HG03521 (cell line): ENCODE data around the gene FBLL1.
A peak's percentile ranks its signal among the peaks of the same experiment; 100 is the strongest.
"Not testable (repeated sequence)": the region's sequence is repeated elsewhere in the genome, so short reads cannot be mapped to it uniquely, and the experiment has no call there.

ENCODE experiments used
- ATAC-seq: cut with Tn5 transposase; IDR thresholded peaks from one replicate; pipeline ENCODE4 v1.9.1; 2021; ENCODE audit warnings: mild to moderate bottlenecking, moderate library complexity; ENCODE audit not compliant: unreplicated experiment

FBLL1 gene

DNA sequence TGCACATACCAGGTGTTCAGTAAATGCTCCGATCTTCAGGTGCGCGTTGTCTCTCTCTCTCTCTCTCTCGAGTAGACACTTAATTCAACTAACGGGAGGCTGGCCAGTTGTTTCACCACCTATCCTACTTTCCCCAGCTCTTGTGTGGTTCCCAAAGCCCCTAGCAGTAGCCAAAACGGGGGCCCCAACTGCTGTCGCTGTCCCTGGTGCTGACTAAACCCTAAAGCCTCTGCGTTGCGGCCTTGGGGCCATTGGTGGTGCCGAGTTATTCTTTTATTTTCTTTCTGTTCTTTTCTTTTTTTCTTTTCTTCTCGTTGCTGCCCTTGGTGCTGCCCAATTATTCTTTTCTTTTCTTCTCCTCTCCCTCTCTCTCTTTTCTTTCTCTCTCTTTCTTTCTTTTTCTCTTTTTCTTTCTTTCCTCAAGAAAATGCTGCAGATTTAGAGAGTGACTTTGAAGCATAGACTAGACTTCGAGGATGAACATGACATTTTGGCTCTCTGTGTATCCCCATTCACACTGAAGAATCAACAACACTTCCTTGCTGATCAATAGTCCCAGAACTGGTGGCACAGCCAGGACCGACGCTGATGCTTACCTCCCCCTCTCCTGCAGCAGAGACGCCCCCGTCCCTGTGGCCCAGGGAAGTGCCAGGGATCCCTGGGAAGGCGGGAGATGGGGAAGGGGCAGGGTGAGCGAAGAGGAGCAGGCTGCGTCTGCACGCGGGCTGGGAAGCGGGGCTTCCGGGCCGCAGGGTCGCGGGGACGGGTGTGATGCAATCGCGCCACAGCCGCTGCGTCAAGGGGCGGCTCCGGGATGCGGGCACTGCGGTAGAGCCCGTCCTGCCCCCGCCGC is at the start of gene FBLL1:
TSS of gene FBLL1 (plus strand) at position 785 of the 853 bp plus-strand sequence. CDS start 200 bp downstream, outside the sequence.
- no peak for ATAC-seq

DNA sequence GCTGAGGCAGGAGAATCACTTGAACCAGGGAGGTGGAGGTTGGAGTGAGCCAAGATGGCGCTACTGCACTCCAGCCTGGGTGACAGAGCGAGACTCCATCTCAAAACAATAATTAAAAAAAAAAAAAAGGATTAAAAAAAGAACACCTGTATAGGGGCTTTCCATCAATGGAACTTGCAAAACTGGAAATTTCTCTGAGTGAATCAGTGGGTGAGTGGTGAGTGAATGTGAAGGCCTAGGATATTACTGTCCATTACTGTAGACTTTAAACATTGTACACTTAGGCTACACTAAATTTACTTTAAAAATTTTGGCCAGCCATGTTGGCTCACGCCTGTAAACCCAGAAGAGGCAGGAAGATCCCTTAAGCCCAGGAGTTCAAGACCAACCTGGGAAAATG is 48.5 kb upstream of the FBLL1 start:
- ATAC-seq, result no peak

DNA sequence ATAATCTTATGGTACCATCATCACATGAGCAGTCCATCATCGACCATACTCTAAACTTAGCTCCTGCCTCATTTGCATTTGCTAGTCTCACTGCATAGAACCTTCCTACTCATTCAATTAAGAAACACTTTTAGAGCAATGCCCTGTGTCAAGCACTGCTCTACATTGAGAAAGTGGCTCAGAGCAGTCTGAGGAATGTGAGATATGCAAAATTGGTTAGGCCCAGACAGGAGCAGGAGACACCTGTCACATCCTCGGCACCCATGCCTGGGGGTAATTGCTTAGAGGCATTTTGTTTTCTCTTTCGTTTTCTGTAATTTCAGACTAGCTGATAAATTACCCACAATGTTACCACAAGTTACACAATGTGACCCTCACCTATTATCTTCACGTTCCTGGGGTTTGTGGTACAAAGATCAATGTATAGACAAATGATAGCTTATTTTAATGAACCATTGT is 47.7 kb upstream of the FBLL1 start:
- peak; percentile 93 for ATAC-seq

DNA sequence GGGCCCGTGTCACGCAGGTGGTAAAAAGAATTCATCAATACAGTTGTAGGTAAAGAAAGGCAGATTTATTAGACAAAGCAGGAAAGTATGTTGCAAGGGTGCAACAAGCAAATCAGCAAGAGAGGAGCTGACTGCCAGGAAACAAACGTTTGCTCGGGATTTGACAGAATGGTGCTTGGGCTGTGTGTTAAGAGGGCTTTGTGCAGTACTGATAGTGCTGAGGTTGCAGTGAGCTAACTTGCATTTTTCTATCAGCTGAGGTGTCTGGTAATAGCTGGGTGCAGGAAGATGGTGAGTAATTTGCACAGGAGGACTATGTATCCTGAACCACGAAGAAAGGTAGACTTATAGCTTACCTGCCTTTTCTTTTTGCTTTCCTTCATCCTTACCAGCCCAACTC is 46.7 kb upstream of the FBLL1 start:
- ATAC-seq, result no peak

DNA sequence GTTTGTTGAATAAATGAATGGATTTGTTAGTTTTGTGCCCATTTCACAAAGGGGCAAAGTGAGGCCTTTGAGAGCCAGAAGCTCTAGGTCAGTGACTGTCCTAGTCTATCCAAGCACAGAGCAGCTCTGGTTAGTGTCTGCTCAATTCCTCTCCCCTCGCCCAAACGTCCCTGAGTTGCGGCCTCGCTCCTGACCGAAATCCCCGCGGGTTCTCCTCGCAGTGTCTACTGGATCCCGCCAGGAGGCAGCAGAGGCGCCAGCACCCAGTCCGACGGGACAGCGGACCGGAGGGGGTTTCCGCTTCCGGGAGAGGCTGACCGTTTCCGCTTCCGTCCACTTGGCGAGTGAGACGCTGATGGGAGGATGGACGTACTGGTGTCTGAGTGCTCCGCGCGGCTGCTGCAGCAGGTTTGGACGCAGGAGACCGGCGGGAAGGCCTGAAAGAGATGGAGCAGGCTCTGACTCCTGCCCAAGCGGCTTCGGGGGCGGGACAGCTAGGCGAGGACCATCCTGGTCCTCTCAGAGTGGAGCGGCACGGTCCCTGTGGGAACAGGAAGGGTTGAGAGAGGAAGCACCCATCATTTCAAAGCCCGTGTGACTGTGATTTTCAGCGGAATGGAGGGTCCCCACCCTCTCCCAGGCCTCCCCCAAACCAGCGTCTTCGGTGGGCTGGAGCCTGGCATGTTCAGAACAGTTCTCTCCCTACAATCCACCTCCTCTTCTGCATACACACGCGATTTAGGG is 42.8 kb upstream of the FBLL1 start, which contains the start of gene RARS1:
TSS of gene RARS1 (plus strand) at position 336 of the 744 bp plus-strand sequence. CDS start at position 364, 28 bp downstream.
- peak; percentile 86 for ATAC-seq

DNA sequence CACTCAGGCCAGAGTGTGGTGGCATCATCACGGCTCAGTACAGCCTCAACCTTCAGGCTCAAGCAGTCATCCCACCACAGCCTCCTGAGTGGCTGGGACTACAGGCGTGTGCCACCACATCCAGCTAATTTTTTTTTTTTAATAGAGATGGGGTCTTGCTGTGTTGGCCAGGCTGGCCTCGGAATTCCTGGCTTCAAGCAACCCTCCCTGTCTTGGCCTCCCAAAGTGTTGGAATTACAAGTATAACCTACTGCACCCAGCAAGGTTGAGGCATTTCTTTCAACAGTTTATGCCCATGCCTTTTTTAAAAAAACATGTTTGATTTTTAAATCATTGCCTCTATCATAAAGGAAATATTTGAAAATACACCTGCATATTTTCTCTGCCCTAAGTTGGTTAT is 40.0 kb upstream of the FBLL1 start:
- ATAC-seq, result no peak

DNA sequence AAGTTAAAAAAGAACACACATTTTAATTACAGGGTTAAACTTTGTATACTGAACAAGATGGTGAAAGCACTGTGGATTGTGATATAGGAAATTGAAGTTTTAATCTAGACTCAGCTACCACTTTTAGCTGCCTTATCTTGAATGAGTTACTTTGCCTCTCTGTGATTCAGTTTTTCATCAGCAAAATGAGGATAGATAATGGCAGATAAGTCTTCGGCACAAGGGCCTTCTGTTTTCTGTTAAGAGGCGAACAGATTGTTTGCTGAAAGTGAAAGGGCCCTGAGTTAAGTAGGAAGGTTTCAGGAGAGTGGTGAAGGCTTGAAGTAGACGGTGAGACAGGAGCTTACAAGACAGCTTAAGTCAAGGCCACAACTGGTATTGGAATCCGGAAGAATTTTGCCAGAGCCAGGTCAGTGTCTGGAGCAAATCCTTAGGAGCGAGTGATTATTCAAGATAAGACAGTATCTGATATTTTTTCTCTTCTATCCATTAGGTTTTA is 35.0 kb upstream of the FBLL1 start:
- no peak for ATAC-seq

DNA sequence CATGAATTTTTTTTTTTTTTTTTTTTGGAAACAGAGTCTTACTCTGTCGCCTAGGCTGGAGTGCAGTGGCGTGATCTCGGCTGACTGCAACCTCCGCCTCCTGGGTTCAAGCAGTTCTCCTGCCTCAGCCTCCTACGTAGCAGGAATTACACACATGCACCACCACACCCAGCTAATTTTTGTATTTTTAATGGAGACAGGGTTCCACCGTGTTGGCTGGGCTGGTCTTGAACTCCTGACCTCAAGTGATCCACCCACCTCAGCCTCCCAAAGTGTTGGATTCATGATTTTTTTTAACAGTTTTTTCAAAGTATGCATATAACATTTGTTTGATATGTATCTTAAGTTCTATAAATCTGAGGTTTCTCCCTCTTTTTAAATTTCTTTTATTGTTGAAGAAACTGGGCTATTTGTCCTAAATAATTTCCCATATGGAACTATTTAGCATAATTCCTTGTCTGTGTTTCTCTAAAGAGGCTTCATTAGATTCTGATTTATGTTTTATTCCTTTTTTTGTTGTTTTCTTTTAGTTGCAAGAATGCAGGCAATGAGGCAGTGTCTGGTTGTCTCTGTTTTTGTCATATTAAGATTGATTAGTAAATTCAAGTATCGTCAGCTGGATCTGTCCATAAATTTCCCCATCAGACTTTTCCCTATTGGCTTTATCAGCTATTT is 26.4 kb upstream of the FBLL1 start:
- ATAC-seq, result no peak

DNA sequence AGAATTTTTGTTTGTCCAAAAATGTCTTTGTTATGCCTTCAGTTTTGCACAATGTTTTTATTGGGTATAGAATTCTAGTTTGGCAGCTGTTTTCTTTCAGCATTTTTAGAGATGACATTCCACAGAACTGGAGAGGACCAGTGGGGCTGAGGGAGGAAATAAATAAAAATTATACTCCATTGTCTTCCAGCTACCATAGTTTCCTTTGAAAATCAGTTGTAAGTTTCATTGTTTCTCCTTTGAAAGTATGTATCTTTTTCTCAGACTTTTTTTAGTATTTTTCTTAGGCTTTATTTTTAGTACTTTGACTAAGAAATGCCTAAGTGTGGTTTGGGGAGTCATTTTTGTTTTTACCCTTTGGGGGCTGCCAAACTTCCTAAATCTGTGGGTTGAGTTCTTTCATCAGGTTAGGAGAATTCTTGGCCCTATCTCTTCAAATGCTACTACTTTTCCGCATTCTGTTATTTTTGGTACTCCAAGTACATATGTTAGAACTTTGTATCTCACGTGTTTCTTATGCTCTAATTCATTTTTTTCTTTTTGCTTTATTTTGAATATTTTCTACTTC is 15.2 kb upstream of the FBLL1 start:
- ATAC-seq, result no peak

DNA sequence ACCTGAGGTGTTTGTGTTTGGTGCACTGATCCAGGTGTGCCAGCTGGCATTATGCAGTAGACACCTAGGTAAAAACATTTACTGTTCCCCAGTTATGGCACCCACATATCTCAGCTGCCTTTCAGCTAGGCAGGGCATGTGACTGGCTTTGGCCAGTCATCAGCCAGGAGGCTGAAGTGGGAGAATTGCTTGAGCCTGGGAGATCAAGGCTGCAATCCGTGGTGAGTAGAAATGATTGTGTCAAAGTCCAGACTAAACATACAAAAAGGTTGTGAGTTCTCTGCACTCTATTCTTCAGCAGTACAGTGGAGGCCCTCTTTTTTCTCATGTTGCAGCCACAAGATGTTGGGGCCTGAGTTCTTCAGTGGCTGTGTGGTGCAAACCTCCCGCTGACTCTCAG is 3.2 kb upstream of the FBLL1 start:
- ATAC-seq, result no peak

DNA sequence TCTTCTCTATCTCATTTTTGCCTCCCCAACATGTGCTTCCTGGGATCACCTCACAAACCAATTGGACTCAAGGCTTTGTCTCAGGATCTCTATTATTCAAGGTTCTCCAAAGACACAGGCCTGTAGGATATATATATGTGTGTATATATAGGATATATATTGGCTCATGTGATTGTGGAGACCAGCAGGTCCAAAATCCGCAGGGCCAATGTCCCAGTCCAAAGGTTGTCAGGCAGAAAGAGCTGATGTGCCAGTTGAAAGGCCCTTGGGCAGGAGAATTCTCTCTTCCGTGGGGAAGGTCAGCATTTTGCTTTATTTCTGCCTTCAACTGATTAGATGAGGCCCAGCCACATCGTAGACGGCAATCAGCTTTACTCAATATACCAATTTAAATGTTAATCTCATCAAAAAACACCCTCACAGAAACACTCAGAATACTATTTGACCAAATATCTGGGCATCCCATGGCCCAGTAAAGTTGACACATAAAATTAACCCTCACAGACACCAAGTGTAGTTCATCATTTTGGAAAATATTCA is 1.3 kb upstream of the FBLL1 start:
- no peak for ATAC-seq

DNA sequence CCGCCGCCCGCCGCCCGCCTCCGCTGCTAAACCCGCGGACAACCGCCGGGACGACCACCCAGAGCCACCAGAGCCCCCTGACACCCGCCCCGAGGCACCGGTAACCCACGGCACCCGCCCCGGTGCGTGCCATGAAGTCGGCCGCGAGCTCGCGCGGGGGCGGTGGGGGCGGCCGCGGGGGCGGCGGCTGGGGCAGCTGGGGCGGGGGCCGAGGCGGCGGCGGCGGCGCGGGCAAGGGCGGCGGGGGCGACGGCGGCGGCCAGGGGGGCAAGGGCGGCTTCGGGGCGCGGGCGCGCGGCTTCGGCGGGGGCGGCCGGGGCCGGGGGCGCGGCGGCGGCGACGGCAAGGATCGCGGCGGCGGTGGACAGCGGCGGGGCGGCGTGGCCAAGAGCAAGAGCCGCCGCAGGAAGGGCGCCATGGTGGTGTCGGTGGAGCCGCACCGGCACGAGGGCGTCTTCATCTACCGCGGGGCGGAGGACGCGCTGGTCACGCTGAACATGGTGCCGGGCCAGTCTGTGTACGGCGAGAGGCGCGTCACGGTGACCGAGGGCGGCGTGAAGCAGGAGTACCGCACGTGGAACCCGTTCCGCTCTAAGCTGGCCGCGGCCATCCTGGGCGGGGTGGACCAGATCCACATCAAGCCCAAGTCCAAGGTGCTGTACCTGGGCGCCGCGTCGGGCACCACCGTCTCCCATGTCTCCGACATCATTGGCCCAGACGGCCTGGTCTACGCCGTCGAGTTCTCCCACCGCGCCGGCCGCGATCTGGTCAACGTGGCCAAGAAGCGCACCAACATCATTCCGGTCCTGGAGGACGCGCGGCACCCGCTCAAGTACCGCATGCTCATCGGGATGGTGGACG is 499 bp downstream of the FBLL1 start:
- no peak for ATAC-seq

DNA sequence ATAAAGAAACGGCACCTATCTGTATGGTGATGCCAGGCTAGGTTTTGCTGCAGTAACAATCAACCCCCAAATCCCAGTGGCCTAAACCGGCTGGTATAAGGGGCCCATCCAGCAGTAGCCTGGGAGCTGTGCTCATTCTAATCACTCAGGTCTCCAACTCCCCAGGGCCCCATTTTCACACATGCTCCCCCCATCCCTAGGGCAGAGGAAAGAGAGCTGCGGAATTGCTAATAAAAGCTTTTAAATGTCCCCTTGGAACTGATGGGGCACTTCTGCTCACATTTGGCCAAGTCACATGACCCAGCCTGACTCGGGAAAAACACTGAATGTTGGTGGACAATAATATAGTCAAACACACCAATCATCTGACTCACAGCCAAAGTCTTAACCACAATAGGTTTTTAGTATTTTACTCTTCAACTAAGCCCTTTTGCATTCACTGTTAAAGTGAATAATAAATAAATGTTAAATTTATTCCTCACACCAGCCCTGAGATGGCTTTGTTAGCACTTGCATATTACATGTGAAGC is 1.6 kb downstream of the FBLL1 start:
- ATAC-seq, result no peak

DNA sequence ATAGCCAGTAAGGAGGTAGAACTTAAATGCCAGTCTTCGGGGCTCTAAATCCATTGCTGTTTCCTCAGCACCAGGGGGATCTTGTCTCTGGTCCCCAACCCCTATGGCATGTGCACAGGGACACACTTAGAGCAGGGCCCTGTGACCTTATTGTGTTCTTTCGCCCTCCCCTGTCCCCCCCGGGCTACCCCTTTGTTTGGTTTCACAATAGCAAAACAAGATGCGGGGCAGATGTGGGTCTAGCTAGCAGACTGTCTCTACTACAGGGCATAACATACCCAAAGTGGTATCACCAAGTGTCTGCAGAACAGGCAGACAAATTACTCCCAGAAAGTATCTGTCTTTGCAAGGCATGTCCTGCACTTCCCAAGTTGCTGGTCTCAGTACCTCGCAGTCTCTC is 2.1 kb downstream of the FBLL1 start:
- ATAC-seq, result no peak

DNA sequence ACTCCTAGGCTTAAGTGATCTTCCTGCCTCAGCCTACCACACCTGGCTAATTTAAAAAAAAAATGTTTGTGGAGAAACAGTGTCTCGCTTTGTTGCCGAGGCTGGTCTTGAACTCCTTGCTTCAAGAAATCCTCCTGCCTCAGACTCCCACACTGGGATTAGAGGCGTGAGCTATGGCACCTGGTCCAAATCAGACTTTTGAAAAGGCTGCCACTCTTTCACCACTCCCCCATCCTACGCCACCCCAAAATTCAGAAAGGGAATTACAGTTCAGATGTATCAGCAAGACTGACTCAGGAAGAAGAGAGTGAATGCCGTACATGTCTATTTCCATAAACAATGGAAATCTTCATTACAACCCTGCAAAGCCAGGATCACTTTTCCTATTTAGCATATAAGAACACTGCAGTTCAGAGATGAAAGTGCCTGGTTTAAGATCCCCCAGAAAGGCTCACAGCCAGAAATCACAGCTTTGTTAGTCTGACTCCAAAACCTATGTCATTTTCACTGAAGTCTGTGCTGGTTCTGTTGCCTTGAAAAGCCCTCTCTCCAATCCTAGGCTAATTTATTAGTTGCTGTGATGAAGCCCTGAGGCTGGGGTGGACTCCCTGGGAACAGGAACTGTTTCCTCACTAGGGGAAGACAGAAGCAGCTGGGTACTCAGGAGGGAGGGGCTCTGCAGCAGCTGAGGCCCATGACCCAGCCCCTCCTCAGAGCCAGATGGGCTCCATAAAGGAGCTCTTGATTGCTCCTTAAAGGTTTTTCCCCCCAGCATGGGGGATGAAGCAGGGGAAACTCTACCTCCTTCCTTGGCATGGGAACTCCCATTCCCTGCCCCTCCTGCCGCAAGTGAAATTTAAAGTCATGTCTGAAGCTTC is 3.1 kb downstream of the FBLL1 start:
- ATAC-seq, result no peak

DNA sequence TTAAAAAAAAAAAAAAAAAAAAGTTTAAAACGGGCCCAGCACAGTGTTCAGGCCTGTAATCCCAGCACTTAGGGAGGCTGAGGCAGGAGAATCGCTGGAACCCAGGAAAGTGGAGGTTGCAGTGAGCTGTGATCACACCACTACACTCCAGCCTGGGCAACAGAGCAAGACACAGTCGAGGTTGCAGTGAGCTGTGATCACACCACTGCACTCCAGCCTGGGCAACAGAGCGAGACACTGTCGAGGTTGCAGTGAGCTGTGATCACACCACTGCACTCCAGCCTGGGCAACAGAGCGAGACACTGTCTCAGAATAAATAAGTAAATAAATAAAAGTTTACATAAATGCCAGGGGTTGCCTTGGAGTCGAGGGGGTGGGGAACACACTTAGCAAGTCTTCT is 5.2 kb downstream of the FBLL1 start:
- not testable (repeated sequence) for ATAC-seq

DNA sequence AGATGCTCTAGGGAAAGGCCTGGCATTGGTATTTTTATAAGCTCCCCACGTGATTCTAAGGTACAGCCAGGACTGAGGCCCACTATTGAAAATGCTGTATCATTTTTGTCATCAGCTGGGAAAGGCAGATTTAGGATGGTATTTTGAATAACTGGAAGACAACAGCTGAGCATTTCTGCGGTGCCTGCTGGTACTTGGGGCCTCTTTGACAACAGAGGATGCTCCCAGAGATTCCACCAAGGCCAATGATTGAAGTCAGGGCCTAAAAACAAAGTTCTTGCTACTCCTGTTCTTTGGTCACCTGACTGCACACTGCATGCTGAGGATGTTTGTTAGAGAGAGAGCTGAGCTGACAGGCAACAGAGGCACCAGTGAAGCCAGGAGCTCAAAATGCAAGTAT is 8.1 kb downstream of the FBLL1 start:
- ATAC-seq, result no peak

DNA sequence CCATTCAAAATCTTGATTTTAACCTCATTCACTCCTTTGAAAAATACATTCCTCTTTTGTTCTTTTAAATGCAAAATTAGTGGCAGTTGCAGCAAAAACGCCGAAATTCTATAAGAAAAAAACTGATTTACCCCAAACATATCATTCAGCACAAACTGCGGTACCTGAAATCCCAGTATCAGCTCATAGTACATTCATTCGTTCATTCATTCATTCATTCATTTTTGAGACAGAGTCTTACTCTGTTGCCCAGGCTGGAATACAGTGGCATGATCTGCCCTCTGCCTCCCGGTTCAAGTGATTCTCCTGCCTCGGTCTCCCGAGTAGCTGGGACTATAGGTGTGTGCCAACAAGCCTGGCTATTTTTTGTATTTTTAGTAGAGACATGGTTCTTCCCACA is 20.4 kb downstream of the FBLL1 start:
- no peak for ATAC-seq
